ENCODE results near the gene SLC25A21.

GRCh38 chr14:36942522-36943245, 229.7 kb downstream of the SLC25A21 start:
- TF ChIP-seq, protein P1, sequence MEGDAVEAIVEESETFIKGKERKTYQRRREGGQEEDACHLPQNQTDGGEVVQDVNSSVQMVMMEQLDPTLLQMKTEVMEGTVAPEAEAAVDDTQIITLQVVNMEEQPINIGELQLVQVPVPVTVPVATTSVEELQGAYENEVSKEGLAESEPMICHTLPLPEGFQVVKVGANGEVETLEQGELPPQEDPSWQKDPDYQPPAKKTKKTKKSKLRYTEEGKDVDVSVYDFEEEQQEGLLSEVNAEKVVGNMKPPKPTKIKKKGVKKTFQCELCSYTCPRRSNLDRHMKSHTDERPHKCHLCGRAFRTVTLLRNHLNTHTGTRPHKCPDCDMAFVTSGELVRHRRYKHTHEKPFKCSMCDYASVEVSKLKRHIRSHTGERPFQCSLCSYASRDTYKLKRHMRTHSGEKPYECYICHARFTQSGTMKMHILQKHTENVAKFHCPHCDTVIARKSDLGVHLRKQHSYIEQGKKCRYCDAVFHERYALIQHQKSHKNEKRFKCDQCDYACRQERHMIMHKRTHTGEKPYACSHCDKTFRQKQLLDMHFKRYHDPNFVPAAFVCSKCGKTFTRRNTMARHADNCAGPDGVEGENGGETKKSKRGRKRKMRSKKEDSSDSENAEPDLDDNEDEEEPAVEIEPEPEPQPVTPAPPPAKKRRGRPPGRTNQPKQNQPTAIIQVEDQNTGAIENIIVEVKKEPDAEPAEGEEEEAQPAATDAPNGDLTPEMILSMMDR (IDR thresholded peaks at IDR 0.05): no peak
- TF ChIP-seq EP300 (IDR thresholded peaks at IDR 0.05): no peak
